CD4-positive, CD25-positive, alpha-beta regulatory T cell (primary cell): ENCODE measurements around the gene MPP2. TPM values are rescaled to one million over a fixed set of nuclear protein-coding genes. Genes with fewer than 3 reads are reported as not detected.
"Not testable (repeated sequence)": the region's sequence is repeated elsewhere in the genome, so short reads cannot be mapped to it uniquely, and the experiment has no call there.

Source experiments
- ATAC-seq, 2 donors: fragments of 150-1000 bp; cut with Tn5 transposase; one replicate each; pipeline ENCODE4 v1.10.0; 2021; ENCODE audit warnings: low read depth in 2 of 2, moderate number of reproducible peaks in 2 of 2, moderate library complexity in 1 of 2
- DNase-seq, 3 donors: peaks; one replicate each; pipeline versions ENCODE4 v3.0.0 to v3.0.0-alpha.2; 2012 to 2022; ENCODE audit warnings: mixed read lengths in 1 of 3
- H3K27ac ChIP-seq: one replicate; pipeline ENCODE4 v1.7.0; 2013; ENCODE audit warnings: mild to moderate bottlenecking, low read length; ENCODE audit not compliant: insufficient read depth, poor library complexity, severe bottlenecking
- H3K27me3 ChIP-seq: one replicate; pipeline ENCODE4 v1.7.0; 2013; ENCODE audit warnings: low read length; ENCODE audit not compliant: control insufficient read depth, insufficient read depth
- H3K36me3 ChIP-seq: one replicate; pipeline ENCODE4 v1.7.0; 2013; ENCODE audit warnings: mild to moderate bottlenecking, low read length, moderate library complexity; ENCODE audit not compliant: control insufficient read depth, insufficient read depth
- H3K4me1 ChIP-seq: 2 replicates; pipeline ENCODE4 v1.7.0; 2013; ENCODE audit warnings: mild to moderate bottlenecking, low read length; ENCODE audit not compliant: insufficient read depth, control insufficient read depth, poor library complexity, severe bottlenecking
- H3K4me3 ChIP-seq: one replicate; pipeline ENCODE4 v1.7.0; 2013; ENCODE audit warnings: low read depth, mild to moderate bottlenecking, low read length, moderate library complexity
- H3K9me3 ChIP-seq, 2 experiments: 1 replicate in 1 of 2; 2 replicates in 1 of 2; pipeline ENCODE4 v1.7.0; 2013; ENCODE audit warnings: low read length in 2 of 2, mild to moderate bottlenecking in 1 of 2, moderate library complexity in 1 of 2; ENCODE audit not compliant: control insufficient read depth in 2 of 2
- H3K27ac Mint-ChIP-seq, 3 donors: one replicate each; pipeline ENCODE4 v1.8.0; 2020 to 2022; ENCODE audit warnings: mild to moderate bottlenecking in 3 of 3, mixed read lengths in 3 of 3, moderate library complexity in 2 of 3
- H3K27me3 Mint-ChIP-seq: one replicate; pipeline ENCODE4 v1.8.0; 2022; ENCODE audit warnings: mild to moderate bottlenecking, mixed read lengths
- H3K36me3 Mint-ChIP-seq: one replicate; pipeline ENCODE4 v1.8.0; 2020; ENCODE audit warnings: mixed read lengths
- H3K4me1 Mint-ChIP-seq, 4 donors: one replicate each; pipeline ENCODE4 v1.8.0; 2020 to 2022; ENCODE audit warnings: mixed read lengths in 4 of 4, mild to moderate bottlenecking in 1 of 4
- H3K4me3 Mint-ChIP-seq, 4 donors: one replicate each; pipeline ENCODE4 v1.8.0; 2020 to 2022; ENCODE audit warnings: mild to moderate bottlenecking in 4 of 4, mixed read lengths in 4 of 4, moderate library complexity in 3 of 4
- H3K9me3 Mint-ChIP-seq, 7 donors: one replicate each; pipeline ENCODE4 v1.8.0; 2020 to 2022; ENCODE audit warnings: mixed read lengths in 7 of 7, mild to moderate bottlenecking in 3 of 7, moderate library complexity in 2 of 7
- polyA plus RNA-seq, 4 donors: library from polyadenylated mRNA; unstranded; fragments of 300-500 nt; fragmentation: Illumina TruSeq; gene quantifications; one replicate each; pipeline ENCODE4 v1.2.3, GENCODE V29; 2021
- total RNA-seq: library from RNA; stranded (reverse); gene quantifications from one replicate; pipeline ENCODE4 v1.2.3, GENCODE V29; 2022

The MPP2 gene
- total and polyA plus RNA-seq, 5 donors from 2014 or later: 0.47 to 1.6 TPM; not detected in 3

- Mint-ChIP-seq H3K4me1 (peaks cover 10 to 21% (median 18%) of the 10 kb centered on the region in 4 donors), H3K4me3 (peak overlapping the region; percentile 77 to 94 (median 89)), H3K27ac (peak overlapping the region; percentile 66 to 96 (median 84))
- H3K27ac ChIP-seq: peak overlapping the region; percentile 14
- H3K36me3 Mint-ChIP-seq, H3K9me3 ChIP-seq, H3K9me3 Mint-ChIP-seq, H3K36me3 ChIP-seq, H3K27me3 ChIP-seq, H3K27me3 Mint-ChIP-seq: not testable (repeated sequence)
- H3K4me1 ChIP-seq: peaks cover 20% of the 10 kb centered on the region
- DNase-seq (peak in 1 of 3 donors; percentile 44), ATAC-seq (peak; percentile 81 to 89)
- H3K4me3 ChIP-seq: peak overlapping the region; percentile 79
Measured at GRCh38 chr17:43927929-43928328, 20.6 kb upstream of the MPP2 start.

DNA sequence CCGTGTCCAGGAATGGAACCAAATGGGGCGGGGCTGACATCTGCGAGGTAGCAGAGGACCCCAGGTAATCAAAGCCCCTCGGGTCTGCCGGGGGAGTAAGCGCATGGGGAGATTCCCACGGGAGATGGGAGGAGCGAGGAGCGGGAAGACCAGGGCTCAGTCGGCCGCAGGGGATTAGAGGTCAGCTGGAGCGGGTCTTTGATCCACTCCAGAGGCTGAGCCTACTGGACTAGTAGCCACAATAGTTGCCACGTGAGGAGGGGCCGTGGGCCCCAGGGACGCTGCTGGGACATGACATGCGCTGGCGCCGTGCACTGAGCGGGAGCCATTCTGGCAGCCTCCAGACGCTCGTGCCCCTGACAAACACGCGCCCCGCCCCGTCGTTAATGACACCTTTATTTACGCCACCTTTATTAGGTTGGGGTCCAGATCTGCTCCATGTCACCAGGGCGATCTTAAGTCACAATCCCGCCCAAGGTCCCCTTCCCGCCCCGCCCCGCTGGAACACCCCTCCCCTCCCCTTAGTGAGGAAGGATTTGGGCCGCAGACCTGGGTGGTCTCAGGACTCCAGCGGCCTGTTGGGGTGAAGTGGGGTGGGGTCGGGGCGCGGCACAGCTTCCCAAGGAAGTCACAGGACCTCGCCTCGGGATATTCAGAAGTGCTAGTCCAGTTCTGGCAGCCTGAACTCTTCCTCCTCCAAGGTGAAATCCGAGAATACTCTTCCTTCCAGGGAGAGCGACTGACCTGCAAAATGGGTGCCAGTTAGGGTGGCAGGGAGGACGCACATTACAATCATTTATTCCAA is 19.9 kb upstream of the MPP2 start:
- H3K4me1 Mint-ChIP-seq: peaks cover 10 to 21% (median 18%) of the 10 kb centered on the region in 4 donors
- no peaks in the 10 kb centered on the region for H3K36me3 Mint-ChIP-seq
- H3K27ac Mint-ChIP-seq: peak overlapping the region; percentile 84 to 96 (median 85)
- peaks cover 5% of the 10 kb centered on the region for H3K27me3 Mint-ChIP-seq
- Histone ChIP-seq H3K4me3 (peak overlapping the region; percentile 79), H3K36me3 (no peaks in the 10 kb centered on the region), H3K27ac (no peak overlapping the region), H3K27me3 (no peaks in the 10 kb centered on the region), H3K9me3 (no peaks in the 10 kb centered on the region), H3K4me1 (peaks cover 20% of the 10 kb centered on the region)
- ATAC-seq (no peak), DNase-seq (no peak)
- no peaks in the 10 kb centered on the region for H3K9me3 Mint-ChIP-seq
- H3K4me3 Mint-ChIP-seq: peak overlapping the region; percentile 77 to 94 (median 90)

GRCh38 chr17:43924558-43924957 is 17.2 kb upstream of the MPP2 start:
- Histone ChIP-seq H3K9me3 (no peaks in the 10 kb centered on the region), H3K4me3 (no peak overlapping the region), H3K36me3 (no peaks in the 10 kb centered on the region), H3K27me3 (no peaks in the 10 kb centered on the region), H3K4me1 (peaks cover 20% of the 10 kb centered on the region), H3K27ac (no peak overlapping the region)
- Mint-ChIP-seq H3K4me1 (peaks cover 10 to 21% (median 18%) of the 10 kb centered on the region in 4 donors), H3K9me3 (no peaks in the 10 kb centered on the region), H3K27me3 (peaks cover 5% of the 10 kb centered on the region), H3K36me3 (no peaks in the 10 kb centered on the region), H3K4me3 (peak overlapping the region in 1 of 4 donors; percentile 31), H3K27ac (peak overlapping the region in 1 of 3 donors; percentile 62)
- no peak for ATAC-seq
- no peak for DNase-seq

GRCh38 chr17:43920500-43921095 is 13.3 kb upstream of the MPP2 start:
- Histone ChIP-seq H3K4me3 (no peak overlapping the region), H3K36me3 (no peaks in the 10 kb centered on the region), H3K4me1 (peaks cover 16% of the 10 kb centered on the region), H3K27ac (no peak overlapping the region), H3K27me3 (no peaks in the 10 kb centered on the region), H3K9me3 (no peaks in the 10 kb centered on the region)
- no peaks in the 10 kb centered on the region for H3K36me3 Mint-ChIP-seq
- no peaks in the 10 kb centered on the region for H3K27me3 Mint-ChIP-seq
- H3K4me3 Mint-ChIP-seq: peak overlapping the region in 1 of 4 donors; percentile 24
- ATAC-seq: no peak
- H3K4me1 Mint-ChIP-seq: peaks cover 8 to 21% (median 13%) of the 10 kb centered on the region in 4 donors
- H3K9me3 Mint-ChIP-seq: no peaks in the 10 kb centered on the region
- no peak for DNase-seq
- no peak overlapping the region for H3K27ac Mint-ChIP-seq

DNA sequence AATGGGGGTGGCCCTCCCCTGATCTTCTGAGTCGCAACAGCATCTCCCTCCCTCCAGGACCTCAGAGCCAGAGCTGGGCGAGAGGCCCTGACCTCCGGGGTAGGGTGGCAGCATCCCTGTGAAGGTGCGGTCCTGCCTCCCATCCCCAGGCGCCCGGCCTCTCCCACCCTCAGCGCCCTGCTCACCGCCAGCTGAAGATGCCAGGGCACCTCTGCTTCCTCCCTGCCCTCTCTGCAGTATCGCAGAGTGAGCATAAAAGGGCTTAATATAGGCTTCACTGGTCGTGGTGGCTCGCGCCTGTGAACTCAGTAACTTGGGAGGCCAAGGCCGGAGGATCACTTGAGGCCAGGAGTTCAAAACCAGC is 10.7 kb upstream of the MPP2 start:
- H3K9me3 Mint-ChIP-seq: no peaks in the 10 kb centered on the region
- Histone ChIP-seq H3K36me3 (no peaks in the 10 kb centered on the region), H3K27me3 (no peaks in the 10 kb centered on the region), H3K9me3 (no peaks in the 10 kb centered on the region), H3K4me1 (peaks cover 16% of the 10 kb centered on the region), H3K27ac (peak overlapping the region; percentile 23), H3K4me3 (peak overlapping the region; percentile 57)
- ATAC-seq (no peak), DNase-seq (no peak)
- H3K4me1 Mint-ChIP-seq: peaks cover 8 to 21% (median 13%) of the 10 kb centered on the region in 4 donors
- no peak overlapping the region for H3K27ac Mint-ChIP-seq
- no peaks in the 10 kb centered on the region for H3K27me3 Mint-ChIP-seq
- no peaks in the 10 kb centered on the region for H3K36me3 Mint-ChIP-seq
- peak overlapping the region; percentile 88 to 94 (median 90) for H3K4me3 Mint-ChIP-seq

GRCh38 chr17:43917348-43918025 is 10.2 kb upstream of the MPP2 start:
- Mint-ChIP-seq H3K36me3 (no peaks in the 10 kb centered on the region), H3K4me1 (peaks cover 8 to 21% (median 13%) of the 10 kb centered on the region in 4 donors), H3K27ac (peak overlapping the region; percentile 66 to 77 (median 66)), H3K4me3 (peak overlapping the region; percentile 88 to 94 (median 90)), H3K9me3 (no peaks in the 10 kb centered on the region), H3K27me3 (no peaks in the 10 kb centered on the region)
- DNase-seq: peak; percentile 23 to 76 (median 39)
- peak; percentile 63 to 73 for ATAC-seq
- no peaks in the 10 kb centered on the region for H3K9me3 ChIP-seq
- H3K27me3 ChIP-seq: no peaks in the 10 kb centered on the region
- no peaks in the 10 kb centered on the region for H3K36me3 ChIP-seq
- peak overlapping the region; percentile 23 for H3K27ac ChIP-seq
- H3K4me1 ChIP-seq: peaks cover 16% of the 10 kb centered on the region
- peak overlapping the region; percentile 57 for H3K4me3 ChIP-seq

GRCh38 chr17:43917016-43917347 is 9.6 kb upstream of the MPP2 start:
- peak overlapping the region; percentile 66 to 77 (median 66) for H3K27ac Mint-ChIP-seq
- DNase-seq (no peak), ATAC-seq (peak; percentile 12 to 44)
- peak overlapping the region; percentile 88 to 94 (median 90) for H3K4me3 Mint-ChIP-seq
- H3K27me3 Mint-ChIP-seq: no peaks in the 10 kb centered on the region
- Histone ChIP-seq H3K9me3 (no peaks in the 10 kb centered on the region), H3K27me3 (no peaks in the 10 kb centered on the region), H3K4me3 (peak overlapping the region; percentile 57), H3K36me3 (no peaks in the 10 kb centered on the region), H3K4me1 (peaks cover 16% of the 10 kb centered on the region), H3K27ac (no peak overlapping the region)
- H3K9me3 Mint-ChIP-seq: no peaks in the 10 kb centered on the region
- H3K4me1 Mint-ChIP-seq: peaks cover 8 to 21% (median 13%) of the 10 kb centered on the region in 4 donors
- H3K36me3 Mint-ChIP-seq: no peaks in the 10 kb centered on the region
